ENCODE data around the gene PRF1.

DNA sequence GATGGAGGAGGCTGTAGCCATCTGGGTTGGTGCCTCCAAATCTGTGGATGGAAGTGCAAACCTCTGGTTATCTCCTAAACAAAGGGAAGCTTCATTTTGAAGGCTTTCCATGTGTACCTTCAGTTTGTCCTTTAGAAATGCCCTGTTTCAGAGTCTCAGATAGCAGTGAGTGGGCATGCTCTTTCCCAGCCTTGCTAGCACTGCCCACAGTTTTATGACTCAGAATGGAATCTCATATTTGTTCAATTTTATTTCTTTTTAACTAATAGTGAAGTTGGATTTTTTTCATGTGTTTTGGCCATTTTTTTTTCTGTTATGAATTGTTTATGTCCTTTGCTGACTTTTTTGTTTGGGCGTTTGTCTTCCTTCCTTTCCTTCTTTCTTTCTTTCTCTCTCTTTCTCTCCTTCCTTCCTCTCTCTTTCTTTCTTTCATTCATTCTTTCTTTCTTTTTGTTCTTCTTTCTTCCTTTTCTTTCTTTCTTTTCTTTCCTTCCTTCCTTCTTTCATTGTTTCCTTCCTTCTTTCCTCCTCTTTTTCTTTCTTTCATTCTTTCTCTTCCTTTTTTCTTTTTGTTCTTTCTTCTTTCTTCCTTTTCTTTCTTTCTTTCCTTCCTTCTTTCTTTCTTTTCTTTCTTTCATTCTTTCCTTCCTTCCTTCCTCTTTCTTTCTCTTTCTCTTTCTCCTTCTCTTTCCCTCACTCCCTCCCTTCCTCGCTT is 25.6 kb downstream of the PRF1 start:
- TF ChIP-seq, protein P1, sequence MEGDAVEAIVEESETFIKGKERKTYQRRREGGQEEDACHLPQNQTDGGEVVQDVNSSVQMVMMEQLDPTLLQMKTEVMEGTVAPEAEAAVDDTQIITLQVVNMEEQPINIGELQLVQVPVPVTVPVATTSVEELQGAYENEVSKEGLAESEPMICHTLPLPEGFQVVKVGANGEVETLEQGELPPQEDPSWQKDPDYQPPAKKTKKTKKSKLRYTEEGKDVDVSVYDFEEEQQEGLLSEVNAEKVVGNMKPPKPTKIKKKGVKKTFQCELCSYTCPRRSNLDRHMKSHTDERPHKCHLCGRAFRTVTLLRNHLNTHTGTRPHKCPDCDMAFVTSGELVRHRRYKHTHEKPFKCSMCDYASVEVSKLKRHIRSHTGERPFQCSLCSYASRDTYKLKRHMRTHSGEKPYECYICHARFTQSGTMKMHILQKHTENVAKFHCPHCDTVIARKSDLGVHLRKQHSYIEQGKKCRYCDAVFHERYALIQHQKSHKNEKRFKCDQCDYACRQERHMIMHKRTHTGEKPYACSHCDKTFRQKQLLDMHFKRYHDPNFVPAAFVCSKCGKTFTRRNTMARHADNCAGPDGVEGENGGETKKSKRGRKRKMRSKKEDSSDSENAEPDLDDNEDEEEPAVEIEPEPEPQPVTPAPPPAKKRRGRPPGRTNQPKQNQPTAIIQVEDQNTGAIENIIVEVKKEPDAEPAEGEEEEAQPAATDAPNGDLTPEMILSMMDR (IDR thresholded peaks at IDR 0.05), result no peak
- no peak for TF ChIP-seq POLR2A (IDR thresholded peaks at IDR 0.05)

All from esophagus squamous epithelium (tissue), 4 donors.